HAP-1 (cell line): ENCODE results near the gene CACNG6.
A peak's percentile ranks its signal among the peaks of the same experiment; 100 is the strongest.

Experiments
- DNase-seq, 2 experiments: peaks; one replicate each; pipeline ENCODE4 v3.0.0-alpha.2; 2016 to 2020; ENCODE audit warnings: low spot score in 2 of 2
- H3K27me3 ChIP-seq: fragments of 250-450 bp; sonication (Bioruptor Pico); 2 replicates; pipeline ENCODE4 v1.5.1; 2020; ENCODE audit warnings: low read depth, mild to moderate bottlenecking, moderate library complexity
- H3K36me3 ChIP-seq: fragments of 250-450 bp; sonication (Bioruptor Pico); replicated peaks from 2 replicates; pipeline ENCODE4 v1.5.1; 2020; ENCODE audit warnings: mild to moderate bottlenecking
- H3K4me1 ChIP-seq: fragments of 250-450 bp; sonication (Bioruptor Pico); 2 replicates; pipeline ENCODE4 v1.5.1; 2020; ENCODE audit warnings: mild to moderate bottlenecking
- H3K4me3 ChIP-seq: fragments of 250-450 bp; sonication (Bioruptor Pico); 2 replicates; pipeline ENCODE4 v1.5.1; 2020; ENCODE audit warnings: mild to moderate bottlenecking, moderate library complexity
- H3K9me3 ChIP-seq: fragments of 250-450 bp; sonication (Bioruptor Pico); 2 replicates; pipeline ENCODE4 v1.5.1; 2020; ENCODE audit warnings: mild to moderate bottlenecking, moderate library complexity
- in situ Hi-C: fragments of 300-500 bp; cut with MboI; formaldehyde crosslinking; loops from 3 replicates; pipeline ENCODE4 v1.14.3; 2020; ENCODE audit warnings: low sequenced_read_pairs, inconsistent platforms, mixed read lengths

The CACNG6 gene

DNA sequence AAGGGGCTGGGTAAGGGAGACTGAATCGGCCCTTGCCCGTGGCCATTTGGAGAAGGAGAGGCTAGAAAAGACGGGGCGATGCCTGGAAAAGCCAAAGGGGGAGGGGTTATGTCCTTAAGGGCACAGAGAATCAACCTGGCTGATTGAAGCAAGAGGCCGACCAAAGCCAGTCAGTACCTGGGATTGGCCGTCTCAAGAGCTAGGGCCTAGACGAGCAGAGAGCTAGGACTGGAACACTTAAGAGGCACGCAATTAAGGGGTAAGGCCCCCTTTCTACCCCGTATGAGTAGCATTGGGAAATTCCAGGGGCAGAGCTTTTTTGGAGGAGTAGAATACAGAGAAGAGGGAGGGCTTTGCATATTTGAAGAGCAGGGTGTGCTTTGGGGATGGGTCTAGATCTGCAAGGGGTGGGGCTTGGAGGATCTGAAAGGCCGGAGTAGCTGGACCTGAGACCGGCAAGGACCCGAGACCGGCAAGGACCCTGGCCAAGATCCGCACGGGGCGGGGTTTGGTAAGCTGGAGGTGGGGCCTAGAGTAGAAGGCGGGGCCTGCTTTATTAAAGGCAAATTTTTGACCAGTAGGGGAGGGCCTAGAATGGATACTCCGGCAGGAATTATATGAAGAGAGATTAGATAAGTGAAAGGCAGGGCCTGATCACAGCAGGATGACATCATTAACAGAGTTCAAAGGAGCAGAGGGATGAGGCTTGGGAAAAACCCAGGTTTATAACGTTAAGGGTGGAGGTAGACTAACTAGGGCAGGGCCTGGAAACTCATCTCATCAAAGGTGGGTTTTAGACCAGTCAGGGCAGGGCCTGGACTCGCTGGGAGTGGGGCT is 10.7 kb upstream of the CACNG6 start:
- Histone ChIP-seq H3K9me3 (no peaks in the 10 kb centered on the region), H3K4me3 (peak overlapping the region; percentile 46), H3K36me3 (no peaks in the 10 kb centered on the region), H3K4me1 (peaks cover 14% of the 10 kb centered on the region), H3K27me3 (0 out of 2 replicates have a peak, but pooled peaks cover 2% of the 10 kb centered on the region)
- DNase-seq, result peak in 1 of 2 experiments; percentile 67
- in situ Hi-C loops, result no loop called here

DNA sequence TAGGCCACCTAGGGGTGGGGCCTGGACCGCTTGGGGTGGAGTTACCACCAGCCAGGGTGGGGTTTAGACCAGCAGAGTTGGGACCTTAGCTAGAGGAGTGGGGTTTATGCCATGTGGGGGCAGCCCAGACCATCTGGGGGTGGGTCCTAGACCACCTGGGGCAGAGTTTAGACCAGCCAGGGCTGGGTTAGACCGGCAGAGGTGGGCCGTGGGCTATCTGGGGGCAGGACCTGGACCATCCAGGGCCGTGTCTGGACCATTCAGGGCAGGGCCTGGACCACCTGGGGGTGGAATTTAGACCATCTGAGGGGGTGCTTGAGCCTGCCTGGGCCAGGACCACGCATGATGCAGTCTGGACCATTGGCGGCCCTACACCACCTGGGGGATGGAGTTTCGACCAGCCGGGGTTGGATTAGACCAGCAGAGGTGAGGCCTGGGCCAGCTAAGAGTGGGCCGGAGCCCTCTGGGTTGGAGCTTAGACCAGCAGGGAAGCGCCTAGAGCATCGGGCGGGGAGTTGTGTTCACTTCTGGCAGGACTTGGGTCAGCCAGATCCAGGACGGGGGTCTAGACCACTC is 10.0 kb upstream of the CACNG6 start:
- Histone ChIP-seq H3K36me3 (no peaks in the 10 kb centered on the region), H3K9me3 (no peaks in the 10 kb centered on the region), H3K4me1 (peaks cover 14% of the 10 kb centered on the region), H3K4me3 (no peak overlapping the region), H3K27me3 (0 out of 2 replicates have a peak, but pooled peaks cover 2% of the 10 kb centered on the region)
- in situ Hi-C loops, result no loop called here
- DNase-seq, result peak in 1 of 2 experiments; percentile 33

DNA sequence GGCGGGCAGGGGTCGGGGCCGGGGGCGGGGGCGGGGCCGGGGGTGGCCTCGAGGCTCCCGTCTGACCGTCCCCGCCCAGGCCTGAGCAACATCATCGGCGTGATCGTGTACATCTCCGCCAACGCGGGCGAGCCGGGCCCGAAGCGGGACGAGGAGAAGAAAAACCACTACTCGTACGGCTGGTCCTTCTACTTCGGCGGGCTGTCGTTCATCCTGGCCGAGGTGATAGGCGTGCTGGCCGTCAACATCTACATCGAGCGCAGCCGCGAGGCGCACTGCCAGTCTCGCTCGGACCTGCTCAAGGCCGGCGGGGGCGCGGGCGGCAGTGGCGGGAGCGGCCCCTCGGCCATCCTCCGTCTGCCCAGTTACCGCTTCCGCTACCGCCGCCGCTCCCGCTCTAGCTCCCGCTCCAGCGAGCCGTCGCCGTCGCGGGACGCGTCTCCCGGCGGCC is 9.4 kb upstream of the CACNG6 start:
- Histone ChIP-seq H3K4me3 (no peak overlapping the region), H3K36me3 (no peaks in the 10 kb centered on the region), H3K27me3 (0 out of 2 replicates have a peak, but pooled peaks cover 2% of the 10 kb centered on the region), H3K4me1 (peaks cover 14% of the 10 kb centered on the region), H3K9me3 (no peaks in the 10 kb centered on the region)
- in situ Hi-C loops, result no loop called here
- no peak for DNase-seq

DNA sequence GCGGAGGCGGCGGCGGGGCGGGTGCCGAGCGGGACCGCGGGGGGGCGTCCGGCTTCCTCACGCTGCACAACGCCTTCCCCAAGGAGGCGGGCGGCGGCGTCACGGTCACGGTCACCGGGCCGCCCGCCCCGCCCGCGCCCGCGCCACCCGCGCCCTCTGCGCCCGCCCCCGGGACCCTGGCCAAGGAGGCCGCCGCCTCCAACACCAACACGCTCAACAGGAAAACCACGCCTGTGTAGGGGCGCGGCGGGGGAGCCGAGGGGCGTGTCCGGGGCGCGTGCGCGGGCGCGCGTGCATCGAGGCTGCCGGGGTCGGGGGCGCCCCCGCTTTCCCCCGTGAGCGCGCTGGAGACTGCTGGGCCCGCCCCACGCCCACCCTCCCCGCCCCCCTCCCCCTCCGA is 8.8 kb upstream of the CACNG6 start:
- Histone ChIP-seq H3K36me3 (no peaks in the 10 kb centered on the region), H3K9me3 (no peaks in the 10 kb centered on the region), H3K4me1 (peaks cover 13% of the 10 kb centered on the region), H3K4me3 (no peak overlapping the region), H3K27me3 (0 out of 2 replicates have a peak, but pooled peaks cover 2% of the 10 kb centered on the region)
- in situ Hi-C loops, result no loop called here
- peak in 1 of 2 experiments; percentile 70 for DNase-seq

DNA sequence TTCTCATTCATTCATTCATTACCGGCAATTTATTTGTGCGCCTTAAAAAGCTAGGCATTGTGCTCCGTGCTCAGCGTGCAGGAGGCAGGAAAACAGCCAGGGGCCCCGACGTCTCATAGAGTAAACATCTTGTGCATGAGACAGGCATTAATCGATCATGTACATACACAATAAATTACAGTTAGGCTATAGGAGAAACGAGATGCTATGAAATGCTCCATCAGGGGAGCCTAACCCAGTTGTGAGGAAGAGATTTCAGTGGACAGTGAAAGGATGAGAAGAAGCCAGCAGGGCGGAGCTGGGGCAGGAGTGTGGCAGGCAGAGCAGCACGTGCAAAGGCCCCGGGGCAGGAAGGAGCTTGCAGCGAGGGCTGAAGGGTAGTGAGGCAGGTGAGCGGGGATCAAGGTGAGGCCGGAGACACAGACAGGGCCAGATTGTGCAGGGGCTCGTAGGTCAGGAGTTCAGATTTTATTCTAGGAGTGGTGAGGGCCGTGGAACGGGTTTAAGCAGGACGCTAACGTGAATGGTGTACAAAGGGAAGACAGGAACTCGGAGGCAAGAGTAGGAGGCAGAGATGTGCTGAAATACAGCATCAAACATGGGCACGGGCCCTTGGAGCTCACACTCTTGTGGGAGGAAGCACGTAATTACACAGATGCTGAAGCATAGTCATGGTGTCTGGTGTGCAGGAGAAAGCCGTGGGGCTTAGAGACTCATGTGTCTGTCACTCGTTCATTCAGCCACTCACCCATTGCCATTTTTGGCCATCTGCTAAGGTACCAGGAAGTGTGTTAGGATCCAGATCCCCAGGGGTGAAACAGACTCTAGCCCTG is 7.8 kb upstream of the CACNG6 start:
- Histone ChIP-seq H3K9me3 (no peaks in the 10 kb centered on the region), H3K27me3 (0 out of 2 replicates have a peak, but pooled peaks cover 2% of the 10 kb centered on the region), H3K4me3 (no peak overlapping the region), H3K36me3 (no peaks in the 10 kb centered on the region), H3K4me1 (peaks cover 7% of the 10 kb centered on the region)
- in situ Hi-C loops, result no loop called here
- no peak for DNase-seq

DNA sequence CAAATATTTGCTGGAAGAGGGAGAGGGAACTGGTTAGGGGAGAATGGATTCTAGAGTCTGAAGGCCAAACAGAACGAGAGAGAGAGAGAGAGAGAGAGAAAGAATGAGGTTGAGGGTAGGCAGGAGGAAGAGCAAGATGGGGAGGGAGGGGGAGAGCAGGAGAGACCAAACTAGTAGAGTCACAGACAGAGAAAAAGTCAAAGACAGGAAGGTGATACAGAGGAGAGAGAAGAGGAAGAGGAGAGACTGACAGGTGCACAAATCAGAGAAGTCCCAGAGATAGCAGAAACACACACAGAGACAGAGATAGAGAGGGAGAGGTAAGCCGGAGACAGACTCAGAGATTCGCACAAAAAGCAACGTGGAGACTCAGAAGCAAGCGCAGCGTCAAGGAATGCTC is 5.6 kb upstream of the CACNG6 start:
- in situ Hi-C loops, result no loop called here
- H3K27me3 ChIP-seq, result no peaks in the 10 kb centered on the region
- no peaks in the 10 kb centered on the region for H3K4me1 ChIP-seq
- no peaks in the 10 kb centered on the region for H3K36me3 ChIP-seq
- H3K4me3 ChIP-seq, result no peak overlapping the region
- no peaks in the 10 kb centered on the region for H3K9me3 ChIP-seq
- DNase-seq, result no peak

DNA sequence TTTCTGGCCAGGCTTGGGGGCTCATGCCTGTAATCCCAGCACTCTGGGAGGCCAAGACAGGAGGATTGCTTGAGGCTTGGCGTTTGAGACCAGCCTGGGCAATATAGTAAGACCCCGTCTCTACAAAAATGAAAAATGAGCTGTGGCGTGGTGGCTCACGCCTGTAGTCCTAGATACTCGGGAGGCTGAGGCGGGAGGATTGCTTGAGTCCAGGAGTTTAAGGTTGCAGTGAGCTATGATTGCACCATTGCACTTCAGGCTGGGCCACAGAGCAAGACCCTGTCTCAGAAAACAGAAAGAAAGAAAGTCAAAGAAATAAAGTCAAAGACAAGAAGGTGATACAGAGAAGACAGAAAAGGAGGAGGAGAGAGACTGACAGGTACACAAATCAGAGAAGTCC is 2.5 kb upstream of the CACNG6 start:
- in situ Hi-C loops, result no loop called here
- Histone ChIP-seq H3K4me1 (no peaks in the 10 kb centered on the region), H3K27me3 (no peaks in the 10 kb centered on the region), H3K4me3 (no peak overlapping the region), H3K36me3 (no peaks in the 10 kb centered on the region), H3K9me3 (no peaks in the 10 kb centered on the region)
- no peak for DNase-seq

DNA sequence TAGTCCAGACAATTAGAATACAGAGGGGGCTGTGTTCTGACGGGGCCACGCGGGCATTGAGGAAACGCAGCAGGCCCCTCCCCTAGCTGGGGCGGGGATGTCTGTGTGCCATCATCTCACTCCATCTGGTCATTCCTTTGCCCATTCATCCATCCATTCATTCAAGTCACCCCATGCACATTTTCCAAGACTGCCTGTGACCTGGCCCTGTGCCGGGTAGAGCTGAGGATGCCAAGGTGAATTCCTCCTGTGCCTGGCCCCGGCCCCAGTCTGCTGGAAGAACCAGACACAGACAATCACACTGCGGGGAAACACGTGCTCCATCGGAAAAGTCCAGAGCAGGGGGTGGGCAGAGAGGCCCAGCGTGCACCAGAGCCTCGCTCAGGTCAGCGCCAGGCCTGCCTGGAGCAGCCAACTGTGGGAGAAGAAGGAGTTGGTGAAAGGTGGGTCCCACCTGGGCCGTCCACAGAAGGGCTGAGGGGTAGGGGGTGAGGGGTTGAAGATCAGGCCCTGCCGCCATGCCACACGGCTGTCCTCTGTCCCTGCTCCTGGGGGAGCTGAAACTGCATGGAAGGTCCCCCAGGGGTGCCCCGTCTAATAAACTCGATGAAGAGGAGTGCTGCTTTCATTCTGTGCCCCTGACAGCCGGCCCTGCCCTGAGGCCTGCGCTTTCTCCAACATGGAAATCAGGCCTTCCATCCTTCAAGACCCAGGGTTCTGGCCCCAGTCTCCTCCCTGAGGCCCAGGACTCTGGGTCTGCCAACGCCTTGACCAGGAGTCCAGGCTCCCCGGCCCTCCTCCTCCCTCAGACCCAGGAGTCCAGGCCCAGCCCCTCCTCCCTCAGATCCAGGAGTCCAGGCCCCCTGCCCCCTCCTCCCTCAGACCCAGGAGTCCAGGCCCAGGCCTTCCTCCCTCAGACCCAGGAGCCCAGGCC is 1.6 kb upstream of the CACNG6 start:
- no peaks in the 10 kb centered on the region for H3K36me3 ChIP-seq
- H3K4me3 ChIP-seq, result no peak overlapping the region
- DNase-seq, result no peak
- H3K27me3 ChIP-seq, result no peaks in the 10 kb centered on the region
- H3K4me1 ChIP-seq, result no peaks in the 10 kb centered on the region
- in situ Hi-C loops, result no loop called here
- no peaks in the 10 kb centered on the region for H3K9me3 ChIP-seq

DNA sequence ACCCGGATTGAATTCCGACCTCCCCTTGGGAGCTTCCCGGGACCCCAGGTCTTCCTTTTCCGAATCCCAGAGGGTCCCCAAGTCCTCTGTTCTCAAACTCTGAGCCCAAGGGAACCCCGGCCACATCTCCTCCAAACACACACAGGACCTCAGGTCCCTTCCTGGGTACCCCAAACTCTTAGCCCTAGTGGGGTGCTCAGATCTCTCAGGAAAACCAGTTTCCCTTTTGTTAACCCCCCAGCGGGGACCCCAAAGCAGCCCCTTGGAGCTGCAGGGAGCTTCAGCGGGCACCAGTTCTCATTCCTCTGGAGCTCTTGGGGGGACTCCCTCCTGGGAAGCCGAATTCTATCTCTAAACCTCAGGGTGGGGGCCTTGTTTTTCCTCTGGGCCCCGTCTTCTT is 774 bp downstream of the CACNG6 start:
- in situ Hi-C loops, result no loop called here
- Histone ChIP-seq H3K27me3 (no peaks in the 10 kb centered on the region), H3K4me3 (no peak overlapping the region), H3K9me3 (no peaks in the 10 kb centered on the region), H3K36me3 (no peaks in the 10 kb centered on the region), H3K4me1 (no peaks in the 10 kb centered on the region)
- DNase-seq, result no peak

DNA sequence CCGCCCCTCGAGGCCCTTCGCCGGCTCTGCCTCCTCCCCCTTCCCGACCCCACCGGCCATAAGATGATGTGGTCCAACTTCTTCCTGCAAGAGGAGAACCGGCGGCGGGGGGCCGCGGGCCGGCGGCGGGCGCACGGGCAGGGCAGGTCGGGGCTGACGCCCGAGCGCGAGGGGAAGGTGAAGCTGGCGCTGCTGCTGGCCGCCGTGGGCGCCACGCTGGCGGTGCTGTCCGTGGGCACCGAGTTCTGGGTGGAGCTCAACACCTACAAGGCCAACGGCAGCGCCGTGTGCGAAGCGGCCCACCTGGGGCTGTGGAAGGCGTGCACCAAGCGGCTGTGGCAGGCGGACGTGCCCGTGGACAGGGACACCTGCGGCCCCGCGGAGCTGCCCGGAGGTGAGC is 1.4 kb downstream of the CACNG6 start:
- Histone ChIP-seq H3K4me3 (no peak overlapping the region), H3K36me3 (no peaks in the 10 kb centered on the region), H3K27me3 (no peaks in the 10 kb centered on the region), H3K4me1 (no peaks in the 10 kb centered on the region), H3K9me3 (no peaks in the 10 kb centered on the region)
- in situ Hi-C loops, result no loop called here
- no peak for DNase-seq

DNA sequence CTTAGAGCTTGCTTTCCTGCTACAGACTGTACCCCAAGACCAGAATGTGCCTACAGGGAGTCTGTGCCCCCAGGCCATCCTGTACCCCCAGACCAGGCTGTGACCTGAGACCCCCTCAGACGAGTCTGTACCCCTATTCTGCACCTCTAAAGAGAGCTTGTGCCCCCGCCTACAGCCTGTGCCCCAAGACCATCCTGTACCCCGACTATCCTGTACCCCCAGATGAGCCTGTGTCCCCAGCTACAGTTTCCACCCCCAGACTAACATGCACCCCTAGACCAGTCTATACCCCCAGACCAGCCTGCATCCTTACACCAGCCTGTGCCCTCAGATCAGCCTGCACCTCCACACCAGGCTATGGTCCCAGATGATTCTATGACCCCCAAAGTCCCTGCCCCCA is 2.0 kb downstream of the CACNG6 start:
- in situ Hi-C loops, result no loop called here
- Histone ChIP-seq H3K36me3 (no peaks in the 10 kb centered on the region), H3K4me1 (no peaks in the 10 kb centered on the region), H3K27me3 (no peaks in the 10 kb centered on the region), H3K4me3 (no peak overlapping the region), H3K9me3 (no peaks in the 10 kb centered on the region)
- no peak for DNase-seq

DNA sequence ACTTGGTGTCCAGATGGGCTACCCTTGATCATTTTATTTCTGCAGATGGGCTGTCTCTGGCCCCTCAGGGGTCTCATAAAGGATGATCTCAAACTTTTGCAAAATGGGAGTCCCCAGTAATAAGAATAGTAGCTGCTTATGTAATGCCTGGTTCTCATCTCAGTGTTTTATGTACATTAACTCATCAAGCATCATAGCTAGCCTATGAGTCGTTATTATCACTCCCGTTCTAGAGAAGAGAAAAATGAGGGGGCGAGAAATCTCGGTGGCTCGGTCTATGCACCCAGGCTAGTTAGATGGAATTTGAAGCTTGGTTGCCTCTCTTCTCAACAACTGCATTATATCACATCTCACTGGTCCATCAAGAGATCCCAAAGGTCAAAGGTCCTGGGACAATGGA is 3.4 kb downstream of the CACNG6 start:
- no peak for DNase-seq
- H3K27me3 ChIP-seq, result no peaks in the 10 kb centered on the region
- no peaks in the 10 kb centered on the region for H3K4me1 ChIP-seq
- H3K36me3 ChIP-seq, result no peaks in the 10 kb centered on the region
- H3K4me3 ChIP-seq, result no peak overlapping the region
- in situ Hi-C loops, result no loop called here
- H3K9me3 ChIP-seq, result no peaks in the 10 kb centered on the region

DNA sequence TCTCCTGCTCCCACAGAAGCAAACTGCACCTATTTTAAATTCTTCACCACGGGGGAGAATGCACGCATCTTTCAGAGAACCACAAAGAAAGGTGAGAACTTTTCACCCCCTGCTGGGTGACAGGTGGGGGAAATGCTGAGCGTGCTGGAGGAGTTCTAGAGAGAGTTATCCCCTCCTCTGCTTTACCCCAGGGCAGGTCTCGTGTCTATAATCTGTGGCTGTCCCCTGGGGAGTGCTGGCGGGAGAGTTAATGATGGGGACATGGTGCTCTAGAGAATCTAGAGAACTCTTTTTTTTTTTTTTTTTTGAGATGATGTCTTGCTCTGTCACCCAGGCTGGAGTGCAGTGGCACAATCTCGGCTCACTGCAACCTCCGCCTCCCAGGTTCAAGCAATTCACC is 6.8 kb downstream of the CACNG6 start:
- H3K4me3 ChIP-seq, result no peak overlapping the region
- no peaks in the 10 kb centered on the region for H3K36me3 ChIP-seq
- peaks cover 6% of the 10 kb centered on the region for H3K27me3 ChIP-seq
- in situ Hi-C loops, result no loop called here
- DNase-seq, result no peak
- H3K4me1 ChIP-seq, result no peaks in the 10 kb centered on the region
- no peaks in the 10 kb centered on the region for H3K9me3 ChIP-seq
